Stimulated activated CD4-positive, alpha-beta T cell treated with anti-CD3 and anti-CD28 coated beads, Interleukin-4, amount 100 ng/mL, for 24 hours (primary cell): ENCODE results near the gene EVC.
"Not testable (repeated sequence)": the region's sequence is repeated elsewhere in the genome, so short reads cannot be mapped to it uniquely, and the experiment has no call there.

Experiments
- DNase-seq: peaks from one replicate; pipeline ENCODE4 v3.0.0-alpha.2; 2020

Gene EVC

GRCh38 chr4:5821665-5822358 lies 110.8 kb downstream of the EVC start:
- DNase-seq, result no peak

GRCh38 chr4:5822619-5823018 lies 111.6 kb downstream of the EVC start:
- DNase-seq, result no peak

GRCh38 chr4:5823542-5824211 lies 112.7 kb downstream of the EVC start:
- no peak for DNase-seq

GRCh38 chr4:5824227-5824626 lies 113.2 kb downstream of the EVC start:
- DNase-seq, result no peak

- DNase-seq, result no peak
Measured at GRCh38 chr4:5824635-5825034, 113.6 kb downstream of the EVC start.

- DNase-seq, result no peak
Measured at GRCh38 chr4:5825321-5826041, 114.5 kb downstream of the EVC start.

- DNase-seq, result no peak
Measured at GRCh38 chr4:5826437-5827107, 115.6 kb downstream of the EVC start.

- no peak for DNase-seq
Measured at GRCh38 chr4:5827108-5828004, 116.4 kb downstream of the EVC start.

- no peak for DNase-seq
Measured at GRCh38 chr4:5828005-5828391, 117.0 kb downstream of the EVC start.

GRCh38 chr4:5836943-5837342 lies 125.9 kb downstream of the EVC start:
- DNase-seq, result no peak

- not testable (repeated sequence) for DNase-seq
Measured at GRCh38 chr4:5837483-5837882, 126.5 kb downstream of the EVC start.

- no peak for DNase-seq
Measured at GRCh38 chr4:5839332-5839731, 128.3 kb downstream of the EVC start.

GRCh38 chr4:5839751-5840674 lies 129.0 kb downstream of the EVC start:
- DNase-seq, result no peak

GRCh38 chr4:5842456-5842855 lies 131.5 kb downstream of the EVC start:
- no peak for DNase-seq

GRCh38 chr4:5843573-5844530 lies 132.9 kb downstream of the EVC start:
- DNase-seq, result no peak

- DNase-seq, result no peak
Measured at GRCh38 chr4:5845035-5845905, 134.3 kb downstream of the EVC start.

- no peak for DNase-seq
Measured at GRCh38 chr4:5851637-5852301, 140.8 kb downstream of the EVC start.

GRCh38 chr4:5852523-5853202 lies 141.7 kb downstream of the EVC start:
- no peak for DNase-seq
